GM18526 (cell line): ENCODE measurements around the gene GET4.

Experiments
- POLR2A ChIP-seq: IDR thresholded peaks from 3 replicates; pipeline ENCODE4 v1.6.1; 2011; ENCODE audit not compliant: insufficient read length; ENCODE audit errors: extremely low read depth

GET4 gene

GRCh38 chr7:876077-876971 lies at the start of gene GET4:
Gene GET4 (plus strand): TSS chr7:876554. CDS start chr7:876646, 92 bp downstream.
- TF ChIP-seq POLR2A, result peak; percentile 66

GRCh38 chr7:828793-829561 lies 47.4 kb upstream of the GET4 start:
- TF ChIP-seq POLR2A, result no peak

GRCh38 chr7:830069-830468 lies 46.3 kb upstream of the GET4 start:
- no peak for TF ChIP-seq POLR2A

DNA sequence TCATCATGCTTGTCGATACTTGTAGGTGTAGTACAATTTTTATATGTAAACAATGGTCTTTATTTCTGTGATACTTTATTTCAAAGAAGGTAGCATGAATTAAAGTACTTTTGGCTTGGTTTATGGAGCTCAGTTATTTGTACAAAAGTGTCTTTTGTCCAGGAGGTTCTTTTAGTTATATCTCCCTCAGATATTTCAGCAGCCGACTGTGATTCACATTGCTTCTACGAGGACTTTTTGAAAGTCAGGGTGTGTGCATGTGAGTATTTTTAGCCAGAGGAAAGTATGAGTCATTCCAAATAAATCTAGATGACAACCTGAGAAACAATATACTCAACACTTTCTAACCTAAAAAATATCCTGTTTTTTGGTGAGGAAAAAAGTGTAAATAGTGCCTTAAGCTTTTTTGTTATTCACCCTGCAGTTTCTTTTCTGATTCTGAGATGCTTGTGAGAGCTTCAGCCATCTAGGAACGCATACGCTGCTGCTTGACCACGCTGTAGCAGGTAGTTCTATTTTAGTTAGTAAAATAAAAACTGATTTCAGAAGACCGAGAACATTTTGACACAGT lies 44.7 kb upstream of the GET4 start:
- no peak for TF ChIP-seq POLR2A

GRCh38 chr7:832167-832967 lies 44.0 kb upstream of the GET4 start, which contains the start of gene SUN1:
Gene SUN1 (plus strand): TSS chr7:832476. CDS start chr7:832525, 49 bp downstream.
- no peak for TF ChIP-seq POLR2A

- no peak for TF ChIP-seq POLR2A
Measured at GRCh38 chr7:832968-833424, 43.4 kb upstream of the GET4 start.

GRCh38 chr7:833601-834258 lies 42.6 kb upstream of the GET4 start:
- TF ChIP-seq POLR2A, result no peak

DNA sequence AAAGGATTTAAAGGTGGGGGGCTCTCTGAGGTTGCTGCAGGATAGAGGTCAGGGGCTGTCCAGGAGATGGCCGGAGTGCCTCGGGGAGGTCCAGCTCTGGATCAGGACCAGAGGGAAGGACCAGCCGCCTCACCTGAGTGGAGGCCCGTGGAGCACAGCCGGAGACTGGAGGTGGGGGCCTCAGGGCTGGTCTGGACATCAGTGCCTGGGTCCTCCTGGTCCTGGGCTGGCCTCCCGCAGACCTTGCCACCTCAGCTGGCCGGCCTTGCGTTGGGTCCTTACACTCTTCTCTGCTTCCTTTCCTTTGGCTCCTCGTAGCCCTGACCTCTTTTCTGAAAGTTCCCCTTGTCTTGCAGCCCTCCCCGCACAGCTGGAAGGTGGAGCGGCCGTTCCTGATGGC lies 42.1 kb upstream of the GET4 start:
- no peak for TF ChIP-seq POLR2A

GRCh38 chr7:835021-835420 lies 41.3 kb upstream of the GET4 start:
- no peak for TF ChIP-seq POLR2A

GRCh38 chr7:835485-836401 lies 40.6 kb upstream of the GET4 start:
- no peak for TF ChIP-seq POLR2A

DNA sequence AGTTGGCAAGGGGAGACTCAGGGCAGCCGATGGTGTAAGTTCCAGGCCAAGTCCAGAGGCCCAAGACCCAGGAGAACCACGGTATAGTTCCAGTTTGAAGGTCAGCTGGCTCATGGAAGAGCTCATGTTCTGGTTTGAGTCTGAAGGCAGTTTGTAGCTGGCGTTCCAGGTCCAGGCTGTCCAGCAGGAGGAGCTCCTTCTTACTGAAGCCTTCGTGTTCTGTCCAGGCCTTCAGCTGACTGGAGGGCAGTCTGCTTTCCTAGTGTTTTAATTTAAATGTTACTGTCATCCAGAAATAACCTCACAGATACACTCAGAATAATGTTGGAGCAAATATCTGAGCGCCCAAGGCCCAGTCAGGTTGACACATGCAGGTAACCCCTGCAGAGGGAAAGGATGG lies 39.9 kb upstream of the GET4 start:
- no peak for TF ChIP-seq POLR2A

- TF ChIP-seq POLR2A, result no peak
Measured at GRCh38 chr7:837001-837400, 39.4 kb upstream of the GET4 start.

DNA sequence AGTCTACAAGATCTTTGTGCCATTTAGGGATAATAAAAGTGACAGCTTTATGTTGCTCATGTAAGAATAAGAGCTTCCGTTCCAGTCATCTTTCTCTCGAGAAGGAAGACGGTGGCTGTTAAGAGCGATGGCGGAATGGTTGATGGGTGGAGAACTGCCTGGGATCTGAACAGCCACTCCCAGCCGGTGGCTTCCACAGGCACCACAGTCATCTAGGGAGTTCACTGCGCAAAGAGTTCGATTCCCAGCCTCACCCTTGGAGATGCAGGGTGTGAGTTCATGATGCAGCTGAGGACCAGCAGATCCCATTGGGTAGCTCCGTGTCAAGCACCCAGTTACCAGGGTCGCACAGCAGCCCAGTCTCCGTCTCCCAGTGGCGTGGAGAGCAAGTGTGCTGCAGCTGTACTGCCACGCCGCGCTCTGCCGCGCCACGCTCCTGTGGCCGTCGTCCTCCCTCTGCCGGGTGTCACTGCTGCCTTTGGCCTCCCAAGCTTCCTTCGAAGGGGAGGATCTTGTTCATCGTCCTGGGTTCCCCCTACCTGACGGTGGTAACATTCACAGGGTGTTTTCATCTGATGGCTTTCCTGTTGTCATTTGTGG lies 36.3 kb upstream of the GET4 start:
- no peak for TF ChIP-seq POLR2A
